ENCODE measurements around the gene CD38.
A peak's percentile ranks its signal among the peaks of the same experiment; 100 is the strongest.
"Not testable (repeated sequence)": the region's sequence is repeated elsewhere in the genome, so short reads cannot be mapped to it uniquely, and the experiment has no call there.

CD38 gene

DNA sequence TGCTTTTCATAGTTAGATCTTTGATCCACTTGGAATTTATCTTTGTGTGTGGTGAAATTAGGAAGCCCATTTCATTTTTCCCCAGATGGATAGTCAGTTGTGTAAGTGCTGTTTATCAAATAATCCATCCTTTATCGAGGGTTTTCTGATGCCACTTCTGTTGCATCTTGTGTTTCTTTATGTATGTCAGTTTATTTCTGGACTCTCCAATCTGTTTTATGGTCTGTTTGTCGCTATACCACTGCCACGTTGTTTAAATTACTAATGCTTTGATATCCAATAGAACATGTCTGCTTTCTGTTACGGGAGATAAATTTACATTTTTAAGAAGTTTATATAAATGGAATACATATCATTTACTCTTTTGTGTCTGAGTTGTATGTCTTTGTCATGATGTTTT is 21.0 kb downstream of the CD38 start:
- no peak for DNase-seq (ENCODE audit: low spot score)

DNA sequence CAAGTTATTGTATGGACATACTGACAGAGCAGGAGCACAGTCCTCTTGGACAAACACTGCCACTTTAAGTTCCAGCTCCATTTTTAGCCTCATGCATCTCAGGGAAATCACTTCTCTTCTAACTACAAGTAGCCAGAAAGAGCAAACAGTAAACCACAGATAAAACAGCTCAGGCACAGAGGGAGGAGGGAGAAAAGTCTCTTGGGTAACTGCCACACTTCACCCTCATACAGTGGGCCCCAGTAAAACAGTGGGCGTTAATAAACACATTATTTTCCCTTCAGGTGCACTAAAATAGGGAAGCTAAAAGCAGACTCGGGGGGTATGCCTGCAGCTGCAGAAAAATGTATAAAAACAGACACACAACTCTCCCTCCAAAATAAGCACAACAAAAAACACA is 21.6 kb downstream of the CD38 start:
- DNase-seq (ENCODE audit: low spot score) = no peak

DNA sequence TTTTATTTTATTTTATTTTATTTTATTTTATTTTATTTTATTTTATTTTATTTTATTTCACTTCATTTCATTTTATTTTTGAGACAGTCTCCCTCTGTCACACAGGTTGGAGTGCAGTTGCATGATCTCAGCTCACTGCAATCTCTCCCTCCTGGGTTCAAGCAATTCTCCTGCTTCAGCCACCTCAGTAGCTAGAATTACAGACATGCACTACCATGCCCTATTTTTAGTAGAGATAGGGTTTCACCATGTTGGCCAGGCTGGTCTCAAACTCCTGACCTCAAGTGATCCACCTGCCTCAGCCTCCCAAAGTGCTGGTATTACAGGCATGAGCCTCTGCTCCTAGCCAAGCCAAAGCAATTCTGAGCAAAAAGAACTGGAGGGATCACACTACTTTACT is 24.4 kb downstream of the CD38 start:
- not testable (repeated sequence) for DNase-seq (ENCODE audit: low spot score)

DNA sequence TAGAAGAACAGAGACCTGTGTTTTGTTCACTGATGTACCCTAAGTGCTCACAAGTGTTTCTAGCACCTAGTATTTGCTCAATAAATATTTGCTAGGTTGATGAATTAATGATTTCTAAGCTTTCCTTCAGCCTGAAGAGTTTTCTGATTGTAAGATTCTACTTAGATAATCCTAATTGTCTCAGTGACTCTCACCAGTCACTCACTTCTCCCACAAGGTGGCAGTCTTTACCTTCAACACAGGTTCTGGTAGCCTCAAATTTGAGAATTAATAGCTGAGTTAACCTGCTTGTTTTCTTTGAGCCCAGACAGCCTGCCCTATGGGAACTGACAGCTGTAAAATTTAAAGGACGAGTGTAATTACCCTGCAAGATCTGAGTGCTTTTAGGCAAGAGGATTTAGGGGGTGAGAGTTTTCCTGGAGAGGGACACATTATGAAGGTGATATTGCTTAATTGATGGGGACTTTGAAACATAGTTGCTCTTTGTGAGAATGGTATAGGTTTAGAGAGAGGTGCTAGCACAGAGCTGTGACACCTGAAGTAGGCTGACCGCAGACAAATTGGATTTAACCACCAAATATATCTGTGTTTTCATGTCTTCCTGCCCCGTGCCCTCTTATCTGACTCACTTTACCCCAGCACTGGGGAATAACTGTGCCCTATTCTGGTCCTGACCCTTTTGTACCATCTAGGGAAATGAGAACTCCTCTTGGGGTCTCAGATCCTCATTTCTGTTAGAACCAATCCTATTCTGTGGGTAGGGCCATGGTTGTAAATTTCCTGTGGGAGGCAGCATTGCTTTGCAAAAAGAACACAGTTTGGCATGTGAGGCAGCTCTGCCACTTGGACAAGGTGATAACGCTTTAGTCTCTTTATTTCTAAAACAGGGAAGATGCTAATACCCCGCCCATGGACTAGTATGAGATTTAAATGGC is 27.7 kb downstream of the CD38 start:
- DNase-seq (ENCODE audit: low spot score) = peak; percentile 73

DNA sequence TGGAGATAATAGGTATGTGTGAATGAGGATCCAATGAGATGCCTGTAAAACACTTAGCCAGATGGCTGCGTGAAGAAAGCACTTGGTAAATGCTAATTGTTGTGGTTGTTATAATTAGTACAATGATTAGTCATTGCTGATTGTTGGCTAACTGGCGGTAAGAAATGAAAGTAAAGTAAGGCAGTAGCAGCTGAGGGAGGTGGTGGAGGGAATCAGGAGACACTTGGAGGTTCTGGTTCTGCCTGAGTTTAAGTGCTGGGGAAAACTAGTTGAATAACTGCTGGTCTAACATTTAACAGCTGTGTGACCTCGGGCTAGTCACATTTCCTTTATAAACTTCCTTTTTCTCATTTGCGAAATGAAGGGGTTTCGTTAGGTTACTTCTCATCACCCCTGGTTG is 30.9 kb downstream of the CD38 start:
- DNase-seq (ENCODE audit: low spot score) = no peak

DNA sequence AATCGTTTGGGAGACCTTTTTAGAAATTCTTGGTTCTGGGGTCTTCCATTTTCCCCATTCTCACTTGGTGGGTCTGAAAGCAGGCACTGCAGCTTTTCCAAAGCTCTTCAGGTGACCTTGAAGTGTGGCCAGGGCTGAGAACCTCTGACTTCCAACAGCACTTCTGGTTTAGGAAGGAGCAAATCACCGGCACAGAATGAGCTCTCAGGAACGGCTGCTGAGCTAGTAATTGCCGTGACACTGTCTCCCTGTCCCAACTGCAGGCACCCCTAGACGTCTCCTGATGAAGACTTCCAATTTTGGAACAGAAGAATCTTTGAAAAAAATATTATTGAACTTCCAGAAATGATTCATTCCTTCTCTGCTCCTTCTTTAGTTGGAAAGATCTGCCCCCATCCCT is 31.3 kb downstream of the CD38 start:
- DNase-seq (ENCODE audit: low spot score) = no peak

DNA sequence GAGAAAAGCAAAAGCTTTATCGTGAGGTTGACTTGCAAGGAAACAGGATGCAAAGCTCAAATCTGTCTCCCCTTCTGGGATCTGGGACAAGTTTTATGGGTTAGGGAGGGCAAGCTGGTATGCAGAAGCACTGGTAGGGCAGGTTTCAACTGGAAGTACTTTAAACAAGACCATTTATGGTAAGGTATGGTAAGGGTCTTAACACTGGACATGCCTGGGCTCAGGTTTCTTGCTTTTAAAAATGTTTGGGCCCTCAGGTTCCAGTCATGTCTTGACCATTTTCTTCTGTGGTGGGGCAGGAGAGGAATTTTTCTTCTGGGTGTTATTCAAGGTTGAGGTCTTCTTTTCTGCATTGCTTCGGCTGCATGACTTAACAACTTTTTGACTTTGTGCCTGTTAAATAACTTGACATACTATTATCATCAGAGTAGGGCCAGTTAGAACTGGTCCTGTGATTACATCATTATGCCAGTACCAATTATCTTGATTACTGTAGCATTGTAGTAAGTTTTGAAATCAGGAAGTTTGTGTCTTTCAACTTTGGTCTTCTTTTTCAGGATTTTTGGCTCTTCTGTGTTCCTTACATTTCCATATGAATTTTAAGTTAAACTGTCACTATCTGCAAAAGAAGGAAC is 33.7 kb downstream of the CD38 start:
- DNase-seq (ENCODE audit: low spot score) = no peak

DNA sequence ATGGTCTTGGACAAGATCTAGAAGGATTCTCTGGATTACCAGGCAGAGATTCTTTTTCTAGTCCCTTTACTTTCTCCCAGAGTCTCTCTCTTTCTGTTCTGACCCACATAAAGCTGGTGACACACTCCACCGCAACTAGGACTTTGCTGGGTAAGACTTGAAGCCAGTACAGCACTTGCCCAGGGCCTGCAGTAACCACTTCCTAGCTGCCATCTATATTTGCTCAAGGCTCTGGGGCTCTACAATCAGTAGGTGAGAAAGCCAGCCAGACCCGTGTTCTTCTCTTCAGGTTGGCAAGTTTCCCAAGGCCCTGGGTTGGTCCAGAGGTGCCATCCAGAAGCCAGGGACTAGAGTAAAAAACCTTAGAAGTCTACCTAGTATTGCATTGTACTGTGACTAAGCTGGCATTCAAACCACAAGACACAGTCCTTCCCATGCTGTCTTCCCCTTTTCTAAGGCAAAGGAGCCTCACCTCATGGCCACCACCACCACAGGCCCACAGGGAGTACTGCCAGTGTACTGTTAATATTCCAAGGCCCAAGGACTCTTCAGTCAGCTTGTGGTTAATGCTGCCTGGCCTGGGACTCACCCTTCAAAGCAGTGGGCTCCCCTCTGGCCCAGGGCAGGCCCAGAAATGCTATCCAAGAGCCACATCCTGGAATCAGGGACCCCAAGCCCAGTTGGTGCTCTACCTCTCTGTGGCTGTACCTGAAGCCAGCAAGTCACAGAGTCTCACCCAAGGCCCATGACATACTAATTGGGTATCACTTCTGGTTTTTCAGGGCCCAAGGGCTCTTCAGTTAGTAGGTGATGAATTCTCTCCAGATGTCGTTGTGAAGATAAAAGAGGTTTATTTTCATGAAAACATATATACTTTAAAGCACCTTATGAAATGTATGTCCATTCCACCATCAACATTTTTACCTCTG is 54.7 kb downstream of the CD38 start:
- no peak for DNase-seq (ENCODE audit: low spot score)

DNA sequence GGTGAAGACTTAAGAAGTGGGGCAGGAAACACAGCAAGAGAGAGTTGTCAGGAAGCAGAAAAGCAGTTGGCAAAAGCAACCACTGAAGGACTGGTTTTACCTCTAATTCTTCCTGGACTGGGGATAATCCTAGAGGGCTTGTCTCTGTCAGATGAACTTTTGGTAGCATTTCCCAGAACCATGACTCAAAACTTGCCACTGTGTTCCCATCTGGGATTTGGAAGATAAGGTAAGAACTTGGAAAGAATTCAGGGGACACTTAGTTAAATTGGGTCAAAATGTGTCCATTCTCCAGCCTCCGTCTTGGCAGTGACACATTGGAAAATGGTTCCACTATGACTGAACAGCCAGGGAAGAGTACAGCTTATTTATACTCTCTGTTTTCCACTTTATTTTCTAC is 55.7 kb downstream of the CD38 start:
- DNase-seq (ENCODE audit: low spot score) = no peak

DNA sequence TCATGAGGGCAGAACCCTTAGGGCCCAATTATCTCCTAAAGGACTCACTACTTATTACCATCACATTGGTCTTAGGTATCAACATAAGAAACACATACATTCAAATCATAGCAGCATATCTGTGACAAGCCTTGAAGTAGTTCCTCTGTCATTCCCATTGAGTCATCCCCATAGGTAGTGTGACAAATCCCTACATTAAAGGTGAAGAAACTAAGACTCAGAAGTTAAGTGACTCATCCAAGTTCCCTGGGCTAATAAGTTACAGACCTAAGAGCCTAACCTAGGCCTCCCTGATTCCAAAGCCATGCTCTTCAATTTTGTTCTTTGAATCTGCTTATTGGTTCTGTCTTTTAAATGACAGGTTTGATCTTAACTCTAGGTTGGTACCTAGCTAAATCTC is 58.2 kb downstream of the CD38 start:
- DNase-seq (ENCODE audit: low spot score) = no peak

DNA sequence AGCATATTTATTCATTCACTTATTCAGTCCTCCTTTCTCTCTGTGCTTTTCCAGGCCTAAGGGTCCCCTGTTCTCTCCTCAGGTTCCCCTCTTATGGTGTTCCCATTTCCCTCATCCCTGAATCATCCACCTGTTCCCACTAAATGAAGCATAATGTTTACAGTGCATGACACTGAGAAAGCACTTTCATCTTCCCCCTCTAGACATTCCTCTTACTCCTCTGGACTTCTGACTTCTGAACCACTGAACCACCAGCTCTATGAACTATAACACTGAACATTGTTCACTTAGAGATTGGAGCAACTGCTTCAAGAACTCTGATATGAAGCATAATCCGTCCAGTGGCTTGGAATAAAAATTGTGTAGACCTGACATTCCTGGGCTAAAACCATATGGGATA is 59.5 kb downstream of the CD38 start:
- DNase-seq (ENCODE audit: low spot score) = no peak

DNA sequence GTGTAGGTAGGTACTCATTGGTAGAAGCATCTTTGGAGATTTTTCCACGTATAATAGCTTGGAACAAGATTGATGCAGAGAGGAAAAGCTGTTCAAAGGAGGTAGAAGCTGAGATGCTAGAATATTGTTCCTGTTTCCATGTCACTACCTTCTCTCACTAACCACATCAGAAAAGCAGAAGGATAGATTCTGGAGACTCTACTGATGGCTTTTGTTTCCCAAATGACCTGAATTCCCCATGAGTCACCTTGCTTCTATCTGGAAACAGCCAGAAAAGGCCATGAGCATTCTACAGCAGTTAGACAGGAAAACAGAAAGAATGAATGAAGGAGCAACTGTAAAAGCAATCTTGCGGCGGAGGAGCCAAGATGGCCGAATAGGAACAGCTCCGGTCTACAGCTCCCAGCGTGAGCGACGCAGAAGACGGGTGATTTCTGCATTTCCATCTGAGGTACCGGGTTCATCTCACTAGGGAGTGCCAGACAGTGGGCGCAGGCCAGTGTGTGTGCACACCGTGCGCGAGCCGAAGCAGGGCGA is 63.1 kb downstream of the CD38 start:
- DNase-seq (ENCODE audit: low spot score) = not testable (repeated sequence)

DNA sequence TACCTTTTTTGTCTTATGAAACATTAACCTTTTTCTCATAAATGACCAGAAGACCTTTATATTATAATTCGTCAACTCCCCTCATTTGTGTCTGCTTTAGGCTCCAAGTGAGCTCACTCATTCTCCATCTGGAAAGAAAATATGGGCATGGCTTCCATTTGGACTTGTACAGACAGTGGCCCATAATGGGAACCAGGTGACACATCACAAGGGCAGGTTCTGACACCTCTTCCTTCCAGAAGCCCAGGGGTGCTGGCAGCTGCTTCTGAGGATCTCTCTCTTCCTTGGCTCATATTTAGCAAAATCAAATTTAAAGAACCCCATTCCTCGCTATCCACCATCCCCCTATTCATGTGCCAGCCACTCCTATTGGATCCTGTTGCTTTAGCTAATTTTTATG is 69.6 kb downstream of the CD38 start:
- no peak for DNase-seq (ENCODE audit: low spot score)

DNA sequence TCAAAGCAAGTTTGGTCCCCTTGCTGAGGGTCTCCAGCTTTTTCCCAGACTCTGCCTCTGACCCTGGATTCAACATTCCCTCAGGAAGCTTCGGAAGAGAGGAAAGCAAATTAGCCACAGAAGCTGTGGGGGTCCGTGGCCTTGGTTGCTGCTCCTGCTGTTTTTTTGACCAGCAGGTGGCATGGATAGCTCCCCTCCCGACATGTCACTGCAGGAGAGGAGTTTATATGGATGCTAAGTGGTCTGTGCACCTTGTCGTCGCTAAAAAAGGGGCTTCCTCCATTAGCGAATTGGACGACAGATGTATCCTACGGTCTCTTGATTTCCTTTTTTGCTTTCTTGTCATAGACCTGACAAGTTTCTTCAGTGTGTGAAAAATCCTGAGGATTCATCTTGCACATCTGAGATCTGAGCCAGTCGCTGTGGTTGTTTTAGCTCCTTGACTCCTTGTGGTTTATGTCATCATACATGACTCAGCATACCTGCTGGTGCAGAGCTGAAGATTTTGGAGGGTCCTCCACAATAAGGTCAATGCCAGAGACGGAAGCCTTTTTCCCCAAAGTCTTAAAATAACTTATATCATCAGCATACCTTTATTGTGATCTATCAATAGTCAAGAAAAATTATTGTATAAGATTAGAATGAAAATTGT is 70.2 kb downstream of the CD38 start:
- no peak for DNase-seq (ENCODE audit: low spot score)

DNA sequence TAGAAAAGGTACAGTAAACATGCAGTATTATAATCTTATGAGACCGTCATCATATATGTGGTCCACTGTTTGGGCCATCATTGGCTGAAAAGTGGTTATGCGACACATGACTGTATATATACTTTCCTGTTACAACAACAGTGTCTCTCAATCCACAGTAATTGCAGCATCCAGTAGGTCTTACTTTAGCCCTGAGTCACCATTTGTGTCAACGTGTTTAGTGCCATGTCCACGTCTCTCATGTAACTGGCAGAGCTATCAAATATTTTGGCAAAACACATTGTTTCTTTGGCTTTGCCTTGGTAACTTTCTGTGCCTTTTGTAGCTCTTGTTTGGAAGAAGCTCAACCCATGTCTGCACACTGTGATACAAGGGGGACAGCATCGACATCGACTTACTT is 73.8 kb downstream of the CD38 start:
- no peak for DNase-seq (ENCODE audit: low spot score)

DNA sequence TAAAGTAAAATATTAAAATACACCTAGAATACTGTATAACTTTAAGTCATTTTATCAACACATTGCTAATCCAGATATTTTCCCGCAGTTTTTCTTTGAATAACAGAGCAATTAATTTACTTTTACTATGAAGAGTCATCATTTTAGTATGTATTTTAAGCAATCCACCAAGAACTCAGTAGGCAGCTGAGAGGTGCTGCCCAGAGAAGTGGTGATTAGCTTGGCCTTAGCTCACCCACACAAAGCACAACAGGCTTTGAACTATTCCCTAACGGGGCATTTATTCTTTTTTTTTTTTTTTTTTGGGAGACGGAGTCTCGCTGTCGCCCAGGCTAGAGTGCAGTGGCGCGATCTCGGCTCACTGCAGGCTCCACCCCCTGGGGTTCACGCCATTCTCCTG is 74.4 kb downstream of the CD38 start:
- no peak for DNase-seq (ENCODE audit: low spot score)

DNA sequence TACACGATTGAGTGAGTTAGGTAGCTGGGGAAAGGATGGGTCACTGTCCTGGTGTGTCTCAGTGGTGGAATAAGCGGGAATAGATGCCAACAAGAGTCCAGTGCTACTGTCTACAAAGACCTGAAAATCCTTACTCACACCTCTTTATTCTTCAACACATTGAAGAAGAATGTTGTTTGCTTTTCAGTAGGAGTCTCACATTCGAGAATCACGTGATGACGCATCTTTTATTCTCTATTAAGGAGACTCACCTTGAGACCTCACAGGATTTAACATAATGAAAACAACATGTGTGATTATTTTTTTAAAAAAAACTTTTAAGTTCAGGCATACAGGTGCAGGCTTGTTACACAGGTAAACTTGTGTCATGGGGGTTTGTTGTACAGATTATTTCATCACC is 75.2 kb downstream of the CD38 start:
- DNase-seq (ENCODE audit: low spot score) = no peak

DNA sequence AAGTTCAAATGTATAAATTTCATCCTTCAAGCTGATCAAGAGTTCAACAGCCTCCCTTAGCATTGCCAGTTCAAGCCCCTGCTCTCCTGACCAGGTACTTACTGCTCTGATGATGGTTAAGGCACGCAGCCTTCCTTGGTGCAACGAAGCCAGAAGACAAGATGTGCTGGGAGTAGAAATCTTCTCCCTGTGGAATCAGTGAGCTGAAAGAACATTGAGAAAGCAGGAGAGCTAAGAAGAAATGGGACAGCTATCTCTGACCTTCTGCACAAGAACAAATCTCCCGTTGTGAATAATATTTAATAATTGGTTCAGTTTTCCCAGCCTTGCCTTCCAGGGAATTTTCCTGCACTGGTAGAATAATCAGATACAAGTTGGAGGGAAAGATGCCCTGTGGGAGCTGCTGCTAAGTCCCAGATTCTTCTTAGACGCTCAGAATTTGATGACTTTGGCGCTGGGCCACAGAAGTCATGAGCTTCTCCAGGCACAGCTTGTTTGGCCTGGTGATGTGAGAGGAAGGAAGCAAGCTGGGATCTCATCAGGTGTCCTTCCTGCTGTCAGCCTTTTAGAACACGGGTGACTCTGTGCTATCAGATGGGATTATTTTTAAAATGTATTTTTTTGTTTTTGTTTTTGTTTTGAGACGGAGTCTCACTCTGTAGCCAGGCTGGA is 77.8 kb downstream of the CD38 start:
- DNase-seq (ENCODE audit: low spot score) = peak; percentile 61

DNA sequence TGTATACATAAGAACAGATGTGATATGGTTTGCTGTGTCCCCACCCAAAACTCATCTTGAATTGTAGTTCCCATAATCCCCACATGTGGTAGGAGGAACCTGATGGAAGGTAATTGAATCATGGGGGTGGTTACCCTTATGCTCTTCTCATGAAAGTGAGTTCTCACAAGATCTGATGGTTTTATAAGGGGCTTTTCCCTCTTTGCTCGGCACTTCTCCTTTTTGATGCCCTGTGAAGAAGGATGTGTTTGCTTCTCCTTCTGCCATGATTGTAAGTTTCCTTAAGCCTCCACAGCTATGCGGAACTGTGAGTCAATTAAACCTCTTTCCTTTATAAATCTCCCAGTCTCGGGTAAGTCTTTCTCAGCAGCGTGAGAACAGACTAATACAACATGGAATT is 83.1 kb downstream of the CD38 start:
- DNase-seq (ENCODE audit: low spot score) = not testable (repeated sequence)

DNA sequence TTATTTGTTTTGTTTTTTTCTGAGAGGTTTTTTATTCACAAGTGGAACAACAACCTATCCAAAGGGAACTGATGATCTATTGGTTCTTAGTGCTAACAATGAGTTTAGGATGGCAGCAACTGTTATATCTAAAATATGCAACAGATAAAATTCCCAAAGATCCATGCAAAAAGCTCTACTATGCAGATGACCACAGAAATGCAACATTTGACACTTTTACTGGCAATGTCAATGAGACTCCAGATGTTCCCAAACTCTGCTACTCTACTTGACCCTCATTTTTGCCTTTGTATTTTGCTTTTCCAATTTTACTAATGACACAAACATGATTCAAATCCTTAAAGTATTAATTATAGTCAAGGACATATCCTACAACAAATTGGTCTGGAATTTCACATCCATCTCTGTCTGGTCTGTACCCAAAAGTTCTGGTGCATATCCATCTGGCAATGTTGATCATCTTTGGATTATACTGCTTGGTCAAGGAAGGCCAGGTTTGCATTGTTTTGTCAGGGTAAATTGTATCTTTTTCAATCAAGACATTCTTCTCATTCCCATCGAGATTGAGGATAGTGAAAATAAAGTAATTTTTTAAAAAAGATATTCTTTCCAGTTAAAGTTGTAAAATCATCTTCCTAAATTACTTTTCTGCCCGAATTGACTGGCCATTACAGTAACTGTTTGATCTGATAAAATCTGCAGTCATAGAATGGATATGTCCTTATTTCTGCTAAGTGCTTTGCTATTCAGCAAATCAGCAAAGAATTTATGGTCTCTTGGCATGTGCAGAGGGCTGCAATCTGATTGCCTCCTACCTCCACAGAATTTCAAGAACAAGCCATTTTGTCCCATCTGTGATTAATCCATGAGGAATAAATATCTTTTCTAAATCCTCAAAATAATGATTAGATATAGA is 86.8 kb downstream of the CD38 start:
- no peak for DNase-seq (ENCODE audit: low spot score)
